A673 (cell line): Measurements from ENCODE around the gene SHISA5.

Experiments used
- CTCF ChIP-seq: fragments of 300-800, 200-600 bp; sonication (generic); conservative IDR thresholded peaks from 2 replicates; pipeline ENCODE4 v1.5.1; 2017; ENCODE audit warnings: low read depth, mild to moderate bottlenecking, antibody characterized with exemption, low read length, moderate library complexity, mixed read lengths
- EZH2 ChIP-seq: fragments of 200-600 bp; sonication (generic); IDR thresholded peaks from 2 replicates; pipeline ENCODE4 v1.6.1; 2017; ENCODE audit warnings: borderline replicate concordance, low read depth, mild to moderate bottlenecking, mixed read lengths, antibody characterized with exemption, low read length; ENCODE audit not compliant: poor library complexity, severe bottlenecking

- TF ChIP-seq CTCF: no peak
- no peak for TF ChIP-seq EZH2
Measured at GRCh38 chr3:48503401-48504050, 448 bp downstream of the SHISA5 start.
